GM21447 (cell line): ENCODE results near the gene CHRD.

Experiments
- ATAC-seq: cut with Tn5 transposase; IDR thresholded peaks from one replicate; pipeline ENCODE4 v1.9.1; 2021; ENCODE audit not compliant: unreplicated experiment

CHRD gene

DNA sequence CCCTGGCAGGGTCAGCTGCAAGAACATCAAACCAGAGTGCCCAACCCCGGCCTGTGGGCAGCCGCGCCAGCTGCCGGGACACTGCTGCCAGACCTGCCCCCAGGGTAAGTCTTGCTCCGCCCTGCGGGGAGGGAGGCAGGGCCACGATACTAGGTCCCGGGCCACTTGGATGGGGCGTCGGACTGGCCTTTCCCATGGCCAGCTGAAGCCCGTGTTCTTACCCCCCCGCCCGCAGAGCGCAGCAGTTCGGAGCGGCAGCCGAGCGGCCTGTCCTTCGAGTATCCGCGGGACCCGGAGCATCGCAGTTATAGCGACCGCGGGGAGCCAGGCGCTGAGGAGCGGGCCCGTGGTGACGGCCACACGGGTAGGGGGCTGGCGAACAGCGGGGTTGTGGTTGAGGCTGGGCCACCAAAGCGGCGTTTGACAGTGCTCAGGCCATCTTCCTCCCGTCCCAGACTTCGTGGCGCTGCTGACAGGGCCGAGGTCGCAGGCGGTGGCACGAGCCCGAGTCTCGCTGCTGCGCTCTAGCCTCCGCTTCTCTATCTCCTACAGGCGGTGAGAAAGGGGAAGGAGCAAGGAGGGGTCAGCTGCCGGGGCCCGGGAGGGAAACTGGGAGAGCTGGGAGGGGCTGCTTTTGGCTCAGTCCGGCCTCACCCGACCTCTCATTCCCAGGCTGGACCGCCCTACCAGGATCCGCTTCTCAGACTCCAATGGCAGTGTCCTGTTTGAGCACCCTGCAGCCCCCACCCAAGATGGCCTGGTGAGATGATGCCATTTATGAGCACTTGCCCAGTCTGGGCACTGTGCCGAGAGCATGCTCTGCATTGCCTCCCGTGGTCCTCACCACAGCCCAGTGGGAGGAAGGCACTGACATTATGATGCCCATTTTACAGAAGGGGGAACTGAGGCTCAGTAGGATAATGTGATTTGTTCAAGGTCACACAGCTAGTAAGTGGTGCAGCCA, 1.7 kb downstream of the CHRD start:
- ATAC-seq: no peak

- no peak for ATAC-seq
Measured at GRCh38 chr3:184382326-184383032, 2.6 kb downstream of the CHRD start.

GRCh38 chr3:184383033-184383740, 3.3 kb downstream of the CHRD start:
- no peak for ATAC-seq

DNA sequence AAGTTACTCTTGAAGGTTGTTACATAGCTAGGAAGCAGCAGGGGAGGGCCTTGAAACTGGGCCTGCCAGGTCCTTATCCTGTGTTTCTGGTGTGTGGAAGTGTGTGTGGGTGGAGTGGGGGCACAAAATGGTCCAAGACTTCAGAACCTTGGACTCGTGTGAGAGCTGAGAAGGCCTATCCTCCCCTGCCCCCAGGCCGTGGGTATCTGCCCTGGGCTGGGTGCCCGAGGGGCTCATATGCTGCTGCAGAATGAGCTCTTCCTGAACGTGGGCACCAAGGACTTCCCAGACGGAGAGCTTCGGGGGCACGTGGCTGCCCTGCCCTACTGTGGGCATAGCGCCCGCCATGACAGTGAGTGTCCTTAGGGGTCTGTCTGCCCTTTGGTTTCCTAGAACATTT, 4.5 kb downstream of the CHRD start:
- ATAC-seq: no peak

DNA sequence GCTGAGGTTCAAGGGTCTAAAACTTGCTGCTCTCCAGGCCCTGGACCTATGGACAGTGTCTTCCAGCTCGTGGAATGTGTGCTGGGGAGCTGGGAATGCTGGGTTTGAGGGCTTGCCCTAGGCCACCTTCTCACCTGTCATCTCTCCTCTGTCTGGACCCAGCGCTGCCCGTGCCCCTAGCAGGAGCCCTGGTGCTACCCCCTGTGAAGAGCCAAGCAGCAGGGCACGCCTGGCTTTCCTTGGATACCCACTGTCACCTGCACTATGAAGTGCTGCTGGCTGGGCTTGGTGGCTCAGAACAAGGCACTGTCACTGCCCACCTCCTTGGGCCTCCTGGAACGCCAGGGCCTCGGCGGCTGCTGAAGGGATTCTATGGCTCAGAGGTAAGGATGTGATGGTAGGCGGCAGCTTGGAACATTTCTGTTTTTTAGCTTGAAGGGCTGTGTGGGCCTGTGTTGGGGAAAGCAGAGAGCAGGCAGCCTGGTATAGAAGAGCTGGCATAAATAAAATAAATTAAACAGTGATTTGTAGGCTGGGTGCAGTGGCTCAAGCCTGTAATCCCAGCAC, 5.1 kb downstream of the CHRD start:
- ATAC-seq: no peak

DNA sequence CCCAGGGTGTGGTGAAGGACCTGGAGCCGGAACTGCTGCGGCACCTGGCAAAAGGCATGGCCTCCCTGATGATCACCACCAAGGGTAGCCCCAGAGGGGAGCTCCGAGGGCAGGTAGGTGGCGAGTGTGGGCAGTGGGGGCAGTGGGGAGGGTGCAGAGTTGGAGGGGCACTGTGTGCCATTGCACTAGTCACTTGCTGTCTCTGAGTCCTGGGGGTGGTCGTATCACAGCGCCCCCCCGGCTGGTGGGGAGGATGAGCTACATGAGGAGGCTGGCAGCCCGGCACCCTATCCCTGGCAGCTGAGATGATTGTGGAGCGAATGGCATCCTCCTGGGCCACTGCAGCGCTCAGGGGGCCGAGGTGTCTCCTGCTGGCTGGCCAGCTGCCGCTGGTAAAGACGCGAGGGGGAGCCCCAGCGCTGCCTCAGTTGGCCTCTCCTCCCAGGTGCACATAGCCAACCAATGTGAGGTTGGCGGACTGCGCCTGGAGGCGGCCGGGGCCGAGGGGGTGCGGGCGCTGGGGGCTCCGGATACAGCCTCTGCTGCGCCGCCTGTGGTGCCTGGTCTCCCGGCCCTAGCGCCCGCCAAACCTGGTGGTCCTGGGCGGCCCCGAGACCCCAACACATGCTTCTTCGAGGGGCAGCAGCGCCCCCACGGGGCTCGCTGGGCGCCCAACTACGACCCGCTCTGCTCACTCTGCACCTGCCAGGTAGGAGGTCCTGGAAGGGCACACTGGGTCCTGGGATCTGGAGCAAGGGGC, 6.4 kb downstream of the CHRD start:
- ATAC-seq: no peak

DNA sequence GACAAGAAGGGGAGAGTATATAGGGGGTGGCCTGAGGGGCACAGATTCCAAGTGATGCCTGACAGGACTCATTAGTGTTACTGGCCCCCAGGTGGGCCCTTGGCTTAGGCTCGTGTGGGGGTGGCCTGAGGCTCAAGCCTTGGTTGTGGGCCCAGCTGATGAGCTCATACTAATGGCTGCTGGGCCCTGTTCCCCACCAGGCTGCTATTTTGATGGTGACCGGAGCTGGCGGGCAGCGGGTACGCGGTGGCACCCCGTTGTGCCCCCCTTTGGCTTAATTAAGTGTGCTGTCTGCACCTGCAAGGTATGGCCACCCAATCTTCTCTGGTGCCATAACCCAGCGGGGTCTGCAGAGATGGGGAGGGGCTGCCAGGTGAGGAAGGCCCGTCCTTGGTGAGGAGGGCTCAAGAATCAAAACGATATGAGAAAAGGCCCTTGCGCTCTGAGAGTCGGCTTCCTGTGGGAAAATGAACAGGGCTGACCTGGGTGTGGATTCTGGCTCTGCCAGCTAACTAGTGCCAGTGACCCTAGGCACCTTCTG, 7.4 kb downstream of the CHRD start:
- no peak for ATAC-seq

DNA sequence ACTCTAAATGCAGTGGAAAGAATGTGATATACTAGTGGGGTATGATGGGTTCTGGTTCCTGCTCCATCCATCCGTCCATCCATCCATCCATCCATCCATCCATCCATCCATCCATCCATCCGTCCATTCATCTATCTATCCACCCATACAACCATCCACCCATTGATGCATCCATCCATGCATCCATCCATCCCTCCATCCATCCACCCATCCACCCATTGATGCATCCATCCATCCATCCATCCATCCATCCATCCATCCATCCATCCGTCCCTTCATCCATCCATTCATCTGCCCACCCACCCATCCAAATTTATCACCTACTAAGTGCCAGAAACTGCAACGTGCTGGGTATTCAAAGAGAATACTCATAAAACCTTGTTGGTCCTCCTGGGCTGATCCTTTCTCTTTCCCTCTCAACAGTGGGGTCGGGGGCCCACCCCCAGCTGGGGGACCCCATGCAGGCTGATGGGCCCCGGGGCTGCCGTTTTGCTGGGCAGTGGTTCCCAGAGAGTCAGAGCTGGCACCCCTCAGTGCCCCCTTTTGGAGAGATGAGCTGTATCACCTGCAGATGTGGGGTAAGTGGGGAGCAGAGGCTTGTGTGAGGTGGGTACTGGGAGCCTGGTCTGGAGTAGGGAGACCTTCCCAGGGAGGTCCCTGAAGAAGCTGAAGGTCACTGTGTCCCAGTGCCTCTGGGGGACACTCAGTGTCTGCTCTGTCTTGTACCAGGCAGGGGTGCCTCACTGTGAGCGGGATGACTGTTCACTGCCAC, 8.5 kb downstream of the CHRD start:
- no peak for ATAC-seq

DNA sequence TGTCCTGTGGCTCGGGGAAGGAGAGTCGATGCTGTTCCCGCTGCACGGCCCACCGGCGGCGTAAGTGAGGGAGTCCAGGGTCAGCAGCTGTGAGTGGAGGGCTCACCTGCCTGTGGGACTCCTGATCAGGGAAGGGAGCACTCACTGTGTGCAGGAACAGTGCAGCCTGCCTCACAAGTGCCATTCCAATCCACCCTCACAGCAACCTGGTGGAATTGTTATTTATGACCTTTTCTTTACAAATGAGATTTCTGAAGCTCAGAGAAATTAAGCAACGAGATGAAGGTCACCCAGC, 9.0 kb downstream of the CHRD start:
- no peak for ATAC-seq

- no peak for ATAC-seq
Measured at GRCh38 chr3:184389384-184389783, 9.5 kb downstream of the CHRD start.

DNA sequence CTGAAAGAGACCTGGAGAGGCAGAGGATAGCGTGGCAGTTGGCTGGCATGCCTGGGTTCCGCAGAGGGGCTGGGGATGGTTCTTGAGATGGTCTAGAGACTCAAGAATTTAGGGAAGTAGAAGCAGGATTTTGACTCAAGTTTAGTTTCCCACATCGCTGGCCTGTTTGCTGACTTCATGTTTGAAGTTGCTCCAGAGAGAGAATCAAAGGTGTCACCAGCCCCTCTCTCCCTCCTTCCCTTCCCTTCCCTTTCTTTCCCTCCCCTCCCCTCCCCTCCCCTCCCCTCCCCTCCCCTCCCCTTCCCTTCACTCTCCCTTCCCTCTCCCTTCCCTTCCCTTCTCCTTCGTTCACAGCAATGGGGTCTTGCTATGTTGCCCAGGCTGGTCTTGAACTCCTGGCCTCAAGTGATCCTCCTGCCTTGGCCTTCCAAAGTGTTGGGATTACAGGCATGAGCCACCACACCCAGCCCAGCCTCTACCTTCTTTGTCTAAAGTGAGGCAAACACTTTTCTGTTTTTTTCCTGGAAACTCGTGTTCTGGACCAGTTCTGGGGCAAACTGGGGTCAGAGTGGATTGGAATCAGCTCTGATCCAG, 10.2 kb downstream of the CHRD start:
- ATAC-seq: no peak

DNA sequence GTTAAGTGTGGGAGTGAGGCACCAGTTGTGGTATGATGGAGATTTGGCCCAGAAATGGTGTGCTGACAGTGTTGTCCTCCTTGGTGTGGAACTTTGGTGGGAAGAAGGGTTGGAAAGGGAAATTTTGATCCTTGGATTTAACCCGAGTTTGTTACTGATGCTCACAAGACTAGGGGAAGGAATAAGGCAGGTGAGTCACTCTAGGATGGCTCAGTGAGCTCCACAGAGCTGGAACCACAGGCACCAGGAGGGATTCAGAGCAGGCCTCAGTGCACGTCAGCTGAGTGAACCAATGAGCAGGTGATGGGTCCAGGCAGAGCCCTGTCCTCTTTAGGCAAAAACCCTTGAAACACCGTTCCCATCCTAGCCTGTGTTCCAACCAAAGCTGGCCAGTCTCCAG, 11.4 kb downstream of the CHRD start:
- no peak for ATAC-seq

- no peak for ATAC-seq
Measured at GRCh38 chr3:184395320-184395660, 15.4 kb downstream of the CHRD start.

- no peak for ATAC-seq
Measured at GRCh38 chr3:184399410-184399809, 19.6 kb downstream of the CHRD start.

DNA sequence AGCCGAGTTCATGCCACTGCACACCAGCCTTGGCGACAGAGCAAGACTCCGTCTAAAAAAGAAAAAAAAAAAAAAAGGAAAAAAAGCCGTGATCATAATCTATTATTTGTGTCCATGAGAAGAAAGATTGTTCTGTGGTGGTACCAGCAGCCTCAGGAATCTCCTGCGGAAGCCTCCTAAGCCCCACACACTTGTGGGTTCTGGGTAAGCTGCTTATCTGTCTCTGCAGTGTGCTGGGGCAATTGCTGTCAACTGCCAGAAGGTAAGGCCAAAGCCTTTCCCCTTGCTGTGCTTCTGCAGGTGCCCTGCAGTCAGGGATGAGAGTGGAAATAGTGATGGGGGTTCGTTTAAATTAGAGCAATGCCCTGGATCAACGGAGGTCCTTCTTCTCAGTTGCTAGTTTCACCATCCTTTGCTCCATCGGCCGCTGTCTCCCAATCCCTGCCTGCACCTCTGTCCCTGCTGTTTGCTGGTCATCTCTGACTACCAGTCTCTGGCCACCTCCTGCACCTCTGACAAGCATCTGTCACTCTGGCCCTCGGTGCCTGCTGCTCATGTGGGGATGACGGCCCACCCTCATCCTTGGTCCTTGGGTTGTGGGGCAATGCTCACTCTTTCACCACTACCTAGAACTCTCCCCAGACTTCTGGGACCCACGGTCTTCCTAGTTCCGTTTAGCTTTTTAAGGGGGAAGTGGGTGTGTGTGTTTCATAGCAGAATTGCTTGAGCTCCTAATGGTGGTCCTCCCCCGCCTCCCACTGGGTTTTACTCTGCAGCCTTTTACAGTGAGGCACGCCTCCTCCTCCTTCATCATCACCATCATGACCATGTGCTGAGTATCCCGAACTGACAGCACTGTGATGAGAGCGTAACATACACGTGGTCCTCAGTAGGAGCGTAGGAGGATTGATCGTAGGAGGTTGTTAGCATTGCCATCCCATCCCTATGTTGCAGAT, 25.5 kb downstream of the CHRD start:
- no peak for ATAC-seq

DNA sequence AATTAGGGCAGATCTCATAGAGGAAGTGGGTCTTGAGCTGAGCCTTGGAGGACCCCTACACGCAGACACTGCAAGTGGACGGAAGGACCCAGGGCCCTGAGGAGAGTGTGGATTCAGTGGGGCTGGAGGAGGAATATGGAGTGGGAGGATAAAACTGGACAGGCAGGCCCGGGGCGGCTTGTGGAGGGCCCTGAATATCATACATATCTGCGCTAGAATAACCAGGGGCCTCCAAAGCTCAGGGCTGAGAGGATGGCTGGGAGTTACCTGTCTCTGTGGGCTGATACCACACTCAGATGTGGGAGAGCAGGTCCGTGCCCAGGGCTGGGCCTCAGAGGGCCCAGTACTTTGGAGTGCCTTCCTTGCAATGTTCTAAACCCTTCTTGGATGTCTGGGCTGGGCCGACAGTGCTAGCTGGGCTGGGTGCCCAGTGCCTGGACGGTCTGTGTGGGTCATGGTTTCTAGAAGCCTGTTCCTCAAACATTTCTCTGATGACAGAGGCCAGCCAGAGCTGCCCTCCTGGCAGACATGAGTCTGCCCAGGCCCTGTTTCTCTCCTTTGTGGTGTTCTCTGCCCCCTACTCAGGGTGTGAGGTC, 29.6 kb downstream of the CHRD start:
- no peak for ATAC-seq

- no peak for ATAC-seq
Measured at GRCh38 chr3:184409946-184410500, 30.2 kb downstream of the CHRD start.
